GM21619 (cell line): ENCODE results near the gene DLG2.
"Not testable (repeated sequence)": the region's sequence is repeated elsewhere in the genome, so short reads cannot be mapped to it uniquely, and the experiment has no call there.

Experiments
- ATAC-seq: cut with Tn5 transposase; IDR thresholded peaks from one replicate; pipeline ENCODE4 v1.9.1; 2021; ENCODE audit not compliant: unreplicated experiment

DLG2 gene

GRCh38 chr11:83464160-83464944 is 2162.8 kb downstream of the DLG2 start:
- no peak for ATAC-seq

- ATAC-seq: no peak
Observed at GRCh38 chr11:83459798-83460197, 2167.3 kb downstream of the DLG2 start.

- ATAC-seq: no peak
Observed at GRCh38 chr11:83456566-83456965, 2170.6 kb downstream of the DLG2 start.

GRCh38 chr11:83456075-83456474 is 2171.1 kb downstream of the DLG2 start:
- no peak for ATAC-seq

- ATAC-seq: no peak
Observed at GRCh38 chr11:83455356-83455755, 2171.8 kb downstream of the DLG2 start.

GRCh38 chr11:83454674-83455073 is 2172.5 kb downstream of the DLG2 start:
- ATAC-seq: no peak

GRCh38 chr11:83449338-83449913 is 2177.7 kb downstream of the DLG2 start:
- no peak for ATAC-seq

- ATAC-seq: no peak
Observed at GRCh38 chr11:83448686-83449085, 2178.5 kb downstream of the DLG2 start.

- ATAC-seq: not testable (repeated sequence)
Observed at GRCh38 chr11:83443880-83444279, 2183.3 kb downstream of the DLG2 start.

GRCh38 chr11:83441601-83442000 is 2185.5 kb downstream of the DLG2 start:
- no peak for ATAC-seq

- no peak for ATAC-seq
Observed at GRCh38 chr11:83441171-83441570, 2186.0 kb downstream of the DLG2 start.

GRCh38 chr11:83438438-83438837 is 2188.7 kb downstream of the DLG2 start:
- no peak for ATAC-seq

- no peak for ATAC-seq
Observed at GRCh38 chr11:83437939-83438338, 2189.2 kb downstream of the DLG2 start.

- no peak for ATAC-seq
Observed at GRCh38 chr11:83436855-83437254, 2190.3 kb downstream of the DLG2 start.

GRCh38 chr11:83434812-83435211 is 2192.3 kb downstream of the DLG2 start:
- ATAC-seq: not testable (repeated sequence)

GRCh38 chr11:83427943-83428342 is 2199.2 kb downstream of the DLG2 start:
- no peak for ATAC-seq

- no peak for ATAC-seq
Observed at GRCh38 chr11:83427501-83427900, 2199.6 kb downstream of the DLG2 start.

- no peak for ATAC-seq
Observed at GRCh38 chr11:83425137-83425466, 2202.0 kb downstream of the DLG2 start.

GRCh38 chr11:83424376-83425136 is 2202.6 kb downstream of the DLG2 start:
- no peak for ATAC-seq

GRCh38 chr11:83422641-83423040 is 2204.5 kb downstream of the DLG2 start:
- ATAC-seq: not testable (repeated sequence)

- ATAC-seq: no peak
Observed at GRCh38 chr11:83410605-83411565, 2216.3 kb downstream of the DLG2 start.
